Spinal cord (tissue), 10 donors: ENCODE measurements around the gene FPR3. TPM values are rescaled to one million over a fixed set of nuclear protein-coding genes. Genes with fewer than 3 reads are reported as not detected.

Experiments
- DNase-seq, 6 donors: peaks; one replicate each; pipeline versions ENCODE4 v3.0.0 to v3.0.0-alpha.2; 2013 to 2015; ENCODE audit warnings: low spot score in 6 of 6, low read depth in 4 of 6
- H3K27ac ChIP-seq: one replicate; pipeline ENCODE4 v1.5.1; 2013; ENCODE audit warnings: low read depth, low read length, control low read depth
- H3K27me3 ChIP-seq: one replicate; pipeline ENCODE4 v1.6.1; 2013; ENCODE audit warnings: low read length; ENCODE audit not compliant: control insufficient read depth, insufficient read depth
- H3K36me3 ChIP-seq: one replicate; pipeline ENCODE4 v1.6.1; 2013; ENCODE audit warnings: low read length; ENCODE audit not compliant: control insufficient read depth, insufficient read depth
- H3K4me1 ChIP-seq: one replicate; pipeline ENCODE4 v1.6.1; 2013; ENCODE audit warnings: low read length; ENCODE audit not compliant: control insufficient read depth, insufficient read depth
- H3K4me3 ChIP-seq: one replicate; pipeline ENCODE4 v1.5.1; 2013; ENCODE audit warnings: low read depth, low read length, control low read depth
- H3K9me3 ChIP-seq: one replicate; pipeline ENCODE4 v1.6.1; 2013; ENCODE audit warnings: low read length; ENCODE audit not compliant: control insufficient read depth, insufficient read depth
- WGBS: methylation state at CpG from one replicate; pipeline ENCODE4 v1.1.5; 2013; ENCODE audit warnings: missing lambda C conversion rate; ENCODE audit not compliant: insufficient coverage; 5-methylcytosine and 5-hydroxymethylcytosine counted together
- long read RNA-seq, 4 donors: transcript quantifications; one replicate each; lab custom pipeline, GENCODE V29; 2026
- polyA plus RNA-seq, 2 donors: library from polyadenylated mRNA; unstranded; fragments of 120-200 nt; gene quantifications; one replicate each; pipeline ENCODE4 v1.2.1, GENCODE V29; 2013; ENCODE audit not compliant: insufficient read length in 2 of 2
- total RNA-seq, 2 donors: library from RNA; depleted of rRNA in 1 of 2; stranded (reverse); fragments of 120-200 nt in 1 of 2; fragments of >200 nt in 1 of 2; gene quantifications; one replicate each; pipeline versions ENCODE4 v1.2.3 to v1.2.4, GENCODE V29; 2013 to 2014
- donor health status: healthy.

The FPR3 gene, protein sequence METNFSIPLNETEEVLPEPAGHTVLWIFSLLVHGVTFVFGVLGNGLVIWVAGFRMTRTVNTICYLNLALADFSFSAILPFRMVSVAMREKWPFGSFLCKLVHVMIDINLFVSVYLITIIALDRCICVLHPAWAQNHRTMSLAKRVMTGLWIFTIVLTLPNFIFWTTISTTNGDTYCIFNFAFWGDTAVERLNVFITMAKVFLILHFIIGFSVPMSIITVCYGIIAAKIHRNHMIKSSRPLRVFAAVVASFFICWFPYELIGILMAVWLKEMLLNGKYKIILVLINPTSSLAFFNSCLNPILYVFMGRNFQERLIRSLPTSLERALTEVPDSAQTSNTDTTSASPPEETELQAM
- total RNA-seq (1 to 10 TPM in 1 of 2 donors, under 1 TPM in 1; 0.17 to 2.6 TPM), polyA plus RNA-seq (under 1 TPM in 1 of 2 donors, not detected in 1; 0.09 TPM)
- long read RNA-seq, donor 1, partial matches to known transcripts = 31 of 31 reads
- long read RNA-seq, donor 1, other reads (novel, unspliced or antisense) = 0 of 31 reads
- long read RNA-seq, donor 2 = 0 reads
- long read RNA-seq, donor 3 = 0 reads
- long read RNA-seq, donor 4 = 0 reads

GRCh38 chr19:51794885-51795490 is at the start of gene FPR3:
Gene FPR3 (plus strand): TSS chr19:51795157. CDS start chr19:51823749, 28,592 bp downstream.
- no peak within 1 kb of the TSS for H3K27ac ChIP-seq
- H3K27me3 ChIP-seq = no peaks in the 10 kb centered on the region
- H3K9me3 ChIP-seq = no peaks in the 10 kb centered on the region
- peaks cover 8% of the 10 kb centered on the region for H3K4me1 ChIP-seq
- no peak within 1 kb of the TSS for H3K4me3 ChIP-seq
- no CpG with 5 or more reads among the region's 2 CpGs for WGBS
- no peak for DNase-seq
- H3K36me3 ChIP-seq = no peaks in the 10 kb centered on the region

DNA sequence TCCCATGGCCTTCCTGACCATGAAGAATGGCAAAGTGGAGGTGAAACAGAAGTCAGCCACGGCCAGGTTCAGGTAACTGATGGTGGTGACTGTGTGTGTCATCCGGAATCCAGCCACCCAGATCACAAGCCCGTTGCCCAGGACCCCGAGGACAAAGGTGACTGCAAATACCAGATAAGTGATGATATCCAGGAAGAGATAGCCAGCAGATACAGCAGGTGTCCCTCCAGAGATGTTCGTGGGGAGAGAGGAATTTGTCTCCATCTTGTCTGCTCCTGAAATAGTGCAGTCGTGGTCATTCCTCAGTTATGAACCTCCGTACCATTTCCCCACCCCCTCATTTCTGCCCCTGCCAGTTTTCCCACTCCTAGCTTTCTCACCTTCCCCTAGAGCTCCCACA is 48.2 kb upstream of the FPR3 start:
- no peaks in the 10 kb centered on the region for H3K36me3 ChIP-seq
- no peak for DNase-seq
- WGBS = 84% methylated on average over 7 of the region's 7 CpGs
- H3K4me1 ChIP-seq = no peaks in the 10 kb centered on the region
- no peak overlapping the region for H3K4me3 ChIP-seq
- H3K9me3 ChIP-seq = no peaks in the 10 kb centered on the region
- no peaks in the 10 kb centered on the region for H3K27me3 ChIP-seq
- no peak overlapping the region for H3K27ac ChIP-seq

DNA sequence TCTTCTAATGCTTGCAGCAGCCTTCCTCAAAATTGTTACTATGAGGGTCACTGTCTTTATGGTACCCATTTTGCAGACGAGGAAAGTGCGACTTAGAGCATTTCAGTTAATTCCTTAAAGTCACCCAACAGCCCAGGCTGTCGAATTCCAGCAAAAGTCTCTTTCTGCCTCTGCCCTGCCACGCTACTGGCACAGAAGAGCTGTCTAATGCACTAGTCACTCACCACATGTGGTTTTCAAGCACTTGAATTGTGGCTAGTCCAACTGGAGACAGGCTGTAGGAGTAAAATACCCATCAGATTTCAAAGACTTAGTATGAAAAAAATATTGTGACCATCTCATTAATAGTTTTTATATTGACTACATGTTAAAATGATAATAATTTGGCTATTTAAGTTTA is 45.0 kb upstream of the FPR3 start:
- H3K36me3 ChIP-seq = no peaks in the 10 kb centered on the region
- no peak overlapping the region for H3K27ac ChIP-seq
- no peaks in the 10 kb centered on the region for H3K4me1 ChIP-seq
- no peaks in the 10 kb centered on the region for H3K27me3 ChIP-seq
- H3K9me3 ChIP-seq = no peaks in the 10 kb centered on the region
- H3K4me3 ChIP-seq = no peak overlapping the region
- 90% methylated on average over 3 of the region's 4 CpGs for WGBS
- DNase-seq = no peak

- H3K27me3 ChIP-seq = no peaks in the 10 kb centered on the region
- no peak overlapping the region for H3K4me3 ChIP-seq
- no peaks in the 10 kb centered on the region for H3K9me3 ChIP-seq
- H3K36me3 ChIP-seq = no peaks in the 10 kb centered on the region
- H3K27ac ChIP-seq = no peak overlapping the region
- WGBS = 77% methylated on average over 4 of the region's 7 CpGs
- H3K4me1 ChIP-seq = no peaks in the 10 kb centered on the region
- DNase-seq = no peak
Observed at GRCh38 chr19:51750400-51751094, 44.4 kb upstream of the FPR3 start.

GRCh38 chr19:51751655-51752054 is 43.3 kb upstream of the FPR3 start, which contains the start of gene FPR1:
Gene FPR1 (minus strand): TSS chr19:51751878. CDS start chr19:51746994, 4,884 bp downstream.
- H3K36me3 ChIP-seq = no peaks in the 10 kb centered on the region
- H3K4me3 ChIP-seq = no peak within 1 kb of the TSS
- H3K27me3 ChIP-seq = no peaks in the 10 kb centered on the region
- no peak within 1 kb of the TSS for H3K27ac ChIP-seq
- no peak for DNase-seq
- no CpG with 5 or more reads among the region's 2 CpGs for WGBS
- H3K4me1 ChIP-seq = no peaks in the 10 kb centered on the region
- H3K9me3 ChIP-seq = no peaks in the 10 kb centered on the region

GRCh38 chr19:51754109-51754508 is 40.8 kb upstream of the FPR3 start:
- no peaks in the 10 kb centered on the region for H3K9me3 ChIP-seq
- no peak for DNase-seq
- WGBS = 93% methylated on average over 6 of the region's 6 CpGs
- H3K27ac ChIP-seq = no peak overlapping the region
- H3K4me1 ChIP-seq = no peaks in the 10 kb centered on the region
- no peaks in the 10 kb centered on the region for H3K36me3 ChIP-seq
- no peaks in the 10 kb centered on the region for H3K27me3 ChIP-seq
- H3K4me3 ChIP-seq = no peak overlapping the region

GRCh38 chr19:51754770-51755169 is 40.2 kb upstream of the FPR3 start:
- no peaks in the 10 kb centered on the region for H3K9me3 ChIP-seq
- DNase-seq = no peak

DNA sequence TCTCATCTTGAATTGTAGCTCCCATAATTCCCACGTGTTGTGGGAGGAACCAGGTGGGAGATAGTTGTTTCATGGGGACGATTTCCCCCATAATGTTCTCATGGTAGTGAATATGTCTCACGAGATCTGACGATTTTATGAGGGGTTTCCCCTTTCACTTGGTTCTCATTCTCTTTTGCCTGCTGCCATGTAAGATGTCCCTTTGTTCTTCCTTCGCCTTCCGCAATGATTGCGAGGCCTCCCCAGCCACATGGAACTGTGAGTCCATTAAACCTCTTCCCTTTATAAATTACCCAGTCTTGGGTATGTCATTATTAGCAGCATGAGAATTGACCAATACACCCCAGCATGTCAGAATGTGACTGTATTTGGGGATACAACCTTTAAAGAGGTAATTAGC is 39.4 kb upstream of the FPR3 start:
- Histone ChIP-seq H3K27me3 (no peaks in the 10 kb centered on the region), H3K27ac (no peak overlapping the region), H3K4me3 (no peak overlapping the region), H3K36me3 (no peaks in the 10 kb centered on the region), H3K9me3 (no peaks in the 10 kb centered on the region), H3K4me1 (no peaks in the 10 kb centered on the region)
- DNase-seq = no peak
- WGBS = 87% methylated on average over 3 of the region's 7 CpGs

More at GRCh38 chr19:51754770-51755169, 40.2 kb upstream of the FPR3 start:
- Histone ChIP-seq H3K36me3 (no peaks in the 10 kb centered on the region), H3K4me3 (no peak overlapping the region), H3K4me1 (no peaks in the 10 kb centered on the region), H3K27ac (no peak overlapping the region), H3K27me3 (no peaks in the 10 kb centered on the region)
- 70% methylated on average over 4 of the region's 4 CpGs for WGBS

DNA sequence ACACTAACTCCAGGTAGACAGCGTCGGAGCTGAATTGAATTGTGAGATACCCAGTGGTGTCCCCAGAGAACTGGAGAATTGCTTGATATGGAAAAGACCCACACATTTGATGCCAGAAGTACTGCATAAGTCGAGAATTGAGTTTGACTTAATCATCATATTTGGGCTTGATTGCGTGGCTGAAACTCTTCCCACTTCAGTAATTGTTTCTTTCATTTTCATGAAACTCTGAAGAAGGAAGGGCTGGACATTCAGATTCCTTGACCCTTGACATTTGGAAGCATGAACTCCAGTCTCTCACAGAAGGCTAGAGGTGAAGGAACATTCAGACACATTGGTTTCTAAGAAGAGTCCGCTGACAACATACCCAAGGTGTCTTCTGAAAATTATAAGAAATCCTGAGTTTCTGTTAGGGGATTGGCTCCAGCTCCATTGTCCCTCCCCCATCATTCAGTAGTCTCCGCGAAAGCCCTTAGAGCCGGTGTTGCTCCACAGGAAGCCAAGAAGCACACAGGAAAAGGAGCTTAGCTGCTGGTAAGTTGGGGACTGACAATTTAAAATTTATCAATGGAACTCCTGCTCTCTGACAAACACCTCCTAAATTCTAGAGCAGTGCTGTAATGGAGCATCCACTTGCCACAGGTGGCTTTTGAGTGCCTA is 34.1 kb upstream of the FPR3 start, which contains the start of gene FPR2:
Gene FPR2 (plus strand): TSS at position 484 of the 660 bp plus-strand sequence. CDS start 7,479 bp downstream, outside the sequence.
- no peaks in the 10 kb centered on the region for H3K27me3 ChIP-seq
- H3K9me3 ChIP-seq = no peaks in the 10 kb centered on the region
- no peak within 1 kb of the TSS for H3K4me3 ChIP-seq
- DNase-seq = no peak
- no peak within 1 kb of the TSS for H3K27ac ChIP-seq
- no peaks in the 10 kb centered on the region for H3K4me1 ChIP-seq
- H3K36me3 ChIP-seq = no peaks in the 10 kb centered on the region
- 79% methylated on average over 3 of the region's 8 CpGs for WGBS
